Parathyroid adenoma (tissue), 2 donors: ENCODE data around the gene ACSL1.

Experiments
- H2AFZ ChIP-seq: fragments of 300-600 bp; sonication (generic); one replicate; pipeline ENCODE4 v1.7.0; 2017; ENCODE audit warnings: antibody characterized with exemption, mild to moderate bottlenecking
- H3K27ac ChIP-seq: fragments of 300-600 bp; sonication (generic); one replicate; pipeline ENCODE4 v1.7.0; 2017
- H3K27me3 ChIP-seq: fragments of 300-600 bp; sonication (generic); one replicate; pipeline ENCODE4 v1.7.0; 2017; ENCODE audit warnings: low read length; ENCODE audit not compliant: control insufficient read depth, insufficient read depth
- H3K36me3 ChIP-seq: fragments of 300-600 bp; sonication (generic); one replicate; pipeline ENCODE4 v1.7.0; 2017; ENCODE audit warnings: low read length; ENCODE audit not compliant: control insufficient read depth, insufficient read depth
- H3K4me1 ChIP-seq: fragments of 300-600 bp; sonication (generic); one replicate; pipeline ENCODE4 v1.7.0; 2017; ENCODE audit warnings: control low read depth
- H3K4me2 ChIP-seq: fragments of 300-600 bp; sonication (generic); one replicate; pipeline ENCODE4 v1.7.0; 2017; ENCODE audit warnings: low read length
- H3K4me3 ChIP-seq: fragments of 300-600 bp; sonication (generic); one replicate; pipeline ENCODE4 v1.7.0; 2017; ENCODE audit warnings: low read depth, low read length
- H3K79me2 ChIP-seq: fragments of 300-600 bp; sonication (generic); one replicate; pipeline ENCODE4 v1.7.0; 2017; ENCODE audit warnings: control low read depth
- H3K9ac ChIP-seq: fragments of 300-600 bp; sonication (generic); one replicate; pipeline ENCODE4 v1.7.0; 2017; ENCODE audit warnings: mild to moderate bottlenecking
- H3K9me3 ChIP-seq: fragments of 300-600 bp; sonication (generic); one replicate; pipeline ENCODE4 v1.7.0; 2017; ENCODE audit warnings: low read length; ENCODE audit not compliant: control insufficient read depth
- CTCF ChIP-seq: fragments of 300-600 bp; sonication (generic); IDR thresholded peaks from one replicate; pipeline ENCODE4 v1.7.0; 2017; ENCODE audit warnings: antibody characterized with exemption, mild to moderate bottlenecking
- donor health status: primary hyperparathyroidism.

ACSL1 gene

GRCh38 chr4:184803874-184804273 is 21.9 kb downstream of the ACSL1 start:
- no peak overlapping the region for H3K9ac ChIP-seq
- no peak overlapping the region for H2AFZ ChIP-seq
- peaks cover 9% of the 10 kb centered on the region for H3K4me1 ChIP-seq
- H3K27ac ChIP-seq, result no peak overlapping the region
- no peaks in the 10 kb centered on the region for H3K9me3 ChIP-seq
- H3K36me3 ChIP-seq, result no peaks in the 10 kb centered on the region
- peaks cover 13% of the 10 kb centered on the region for H3K79me2 ChIP-seq
- no peak for TF ChIP-seq CTCF
- H3K4me3 ChIP-seq, result no peak overlapping the region
- H3K27me3 ChIP-seq, result no peaks in the 10 kb centered on the region
- H3K4me2 ChIP-seq, result no peak overlapping the region

GRCh38 chr4:184803133-184803532 is 22.6 kb downstream of the ACSL1 start:
- no peaks in the 10 kb centered on the region for H3K27me3 ChIP-seq
- no peaks in the 10 kb centered on the region for H3K9me3 ChIP-seq
- no peak for TF ChIP-seq CTCF
- no peak overlapping the region for H2AFZ ChIP-seq
- no peak overlapping the region for H3K27ac ChIP-seq
- H3K36me3 ChIP-seq, result no peaks in the 10 kb centered on the region
- H3K4me1 ChIP-seq, result peaks cover 6% of the 10 kb centered on the region
- no peak overlapping the region for H3K4me2 ChIP-seq
- peaks cover 11% of the 10 kb centered on the region for H3K79me2 ChIP-seq
- no peak overlapping the region for H3K9ac ChIP-seq
- H3K4me3 ChIP-seq, result no peak overlapping the region

- H3K9me3 ChIP-seq, result no peaks in the 10 kb centered on the region
- H3K4me3 ChIP-seq, result no peak overlapping the region
- H3K36me3 ChIP-seq, result no peaks in the 10 kb centered on the region
- H3K9ac ChIP-seq, result no peak overlapping the region
- no peak overlapping the region for H3K4me2 ChIP-seq
- peaks cover 4% of the 10 kb centered on the region for H3K4me1 ChIP-seq
- TF ChIP-seq CTCF, result no peak
- no peak overlapping the region for H3K27ac ChIP-seq
- H3K27me3 ChIP-seq, result no peaks in the 10 kb centered on the region
- H2AFZ ChIP-seq, result no peak overlapping the region
- H3K79me2 ChIP-seq, result peaks cover 11% of the 10 kb centered on the region
These were observed 23.1 kb downstream of the ACSL1 start for GRCh38 chr4:184802697-184803015.

- TF ChIP-seq CTCF, result no peak
- Histone ChIP-seq H3K9ac (no peak overlapping the region), H3K9me3 (no peaks in the 10 kb centered on the region), H3K27ac (no peak overlapping the region), H3K4me1 (no peaks in the 10 kb centered on the region), H3K4me3 (no peak overlapping the region), H3K27me3 (no peaks in the 10 kb centered on the region), H2AFZ (no peak overlapping the region), H3K36me3 (no peaks in the 10 kb centered on the region), H3K79me2 (peaks cover 14% of the 10 kb centered on the region), H3K4me2 (no peak overlapping the region)
These were observed 23.7 kb downstream of the ACSL1 start for GRCh38 chr4:184801781-184802696.

GRCh38 chr4:184798504-184798903 is 27.3 kb downstream of the ACSL1 start:
- Histone ChIP-seq H3K27ac (no peak overlapping the region), H3K27me3 (no peaks in the 10 kb centered on the region), H3K9me3 (no peaks in the 10 kb centered on the region), H3K79me2 (peaks cover 19% of the 10 kb centered on the region), H2AFZ (no peak overlapping the region), H3K4me3 (no peak overlapping the region), H3K4me2 (no peak overlapping the region), H3K9ac (no peak overlapping the region), H3K36me3 (no peaks in the 10 kb centered on the region), H3K4me1 (no peaks in the 10 kb centered on the region)
- TF ChIP-seq CTCF, result no peak
